A673 (cell line): ENCODE results near the gene CCDC40. TPM values are rescaled to one million over a fixed set of nuclear protein-coding genes. Genes with fewer than 3 reads are reported as not detected.

ENCODE experiments used
- BruUV-seq: library from RNA; stranded (reverse); fragments of 400-500 nt; replicated peaks from 2 replicates; lab custom pipeline; 2021; lab: Mats Ljungman, UMichigan
- CTCF ChIA-PET: fragments of 300-600 bp; sonication (Branson Sonifier 250); formaldehyde crosslinking; loops from one replicate; lab custom pipeline; 2022; ENCODE audit warnings: antibody characterized with exemption; lab: Charles Lee
- POLR2A ChIA-PET: fragments of 300-600 bp; sonication (Branson Sonifier 250); formaldehyde crosslinking; loops from one replicate; lab custom pipeline; 2022; ENCODE audit warnings: antibody characterized with exemption; ENCODE audit not compliant: low non-redundant PET; lab: Charles Lee
- DNase-seq: peaks from one replicate; pipeline ENCODE4 v3.0.0-alpha.2; 2015; ENCODE audit warnings: low spot score
- H3K27ac ChIP-seq: fragments of 200-600 bp; sonication (generic); 2 replicates; pipeline ENCODE4 v1.5.1; 2016; ENCODE audit warnings: mixed run types, low read depth, mild to moderate bottlenecking, mixed read lengths, antibody characterized with exemption, low read length; ENCODE audit not compliant: poor library complexity, severe bottlenecking
- H3K27me3 ChIP-seq: fragments of 200-600 bp; sonication (generic); replicated peaks from 2 replicates; pipeline ENCODE4 v1.6.1; 2017; ENCODE audit warnings: mixed run types, low read depth, mild to moderate bottlenecking, mixed read lengths, antibody characterized with exemption, low read length; ENCODE audit not compliant: insufficient read depth, poor library complexity
- H3K36me3 ChIP-seq: fragments of 200-600 bp; sonication (generic); 2 replicates; pipeline ENCODE4 v1.6.1; 2016; ENCODE audit warnings: mixed run types, mild to moderate bottlenecking, mixed read lengths, antibody characterized with exemption, low read length; ENCODE audit not compliant: insufficient read depth, poor library complexity, severe bottlenecking
- H3K4me1 ChIP-seq: fragments of 200-600 bp; sonication (generic); 2 replicates; pipeline ENCODE4 v1.6.1; 2017; ENCODE audit warnings: mixed run types, mild to moderate bottlenecking, mixed read lengths, antibody characterized with exemption, low read length; ENCODE audit not compliant: insufficient read depth, poor library complexity, severe bottlenecking
- H3K4me3 ChIP-seq: fragments of 200-600 bp; sonication (generic); 2 replicates; pipeline ENCODE4 v1.5.1; 2016; ENCODE audit warnings: low read depth, mixed run types, mild to moderate bottlenecking, mixed read lengths, low read length; ENCODE audit not compliant: poor library complexity, severe bottlenecking
- H3K9me3 ChIP-seq: fragments of 200-600 bp; sonication (generic); 2 replicates; pipeline ENCODE4 v1.6.1; 2016; ENCODE audit warnings: mixed run types, low read depth, mild to moderate bottlenecking, mixed read lengths, antibody characterized with exemption, low read length; ENCODE audit not compliant: poor library complexity, severe bottlenecking
- CTCF ChIP-seq: fragments of 300-800, 200-600 bp; sonication (generic); conservative IDR thresholded peaks from 2 replicates; pipeline ENCODE4 v1.5.1; 2017; ENCODE audit warnings: low read depth, mild to moderate bottlenecking, antibody characterized with exemption, low read length, moderate library complexity, mixed read lengths
- EZH2 ChIP-seq: fragments of 200-600 bp; sonication (generic); IDR thresholded peaks from 2 replicates; pipeline ENCODE4 v1.6.1; 2017; ENCODE audit warnings: borderline replicate concordance, low read depth, mild to moderate bottlenecking, mixed read lengths, antibody characterized with exemption, low read length; ENCODE audit not compliant: poor library complexity, severe bottlenecking
- intact Hi-C: fragments of 100-400 bp; cut with micrococcal nuclease; formaldehyde crosslinking; loops from one replicate; pipeline ENCODE4 v1.10.0; 2022; ENCODE audit not compliant: unreplicated experiment
- total RNA-seq: library from RNA; stranded (reverse); gene quantifications from 2 replicates; pipeline ENCODE4 v1.2.3, GENCODE V29; 2021

Gene CCDC40
- total RNA-seq, 1 experiment from 2014 or later, result 3.5 TPM

- no peak for DNase-seq
- H3K36me3 ChIP-seq, result no peaks in the 10 kb centered on the region
- no peaks in the 10 kb centered on the region for H3K27me3 ChIP-seq
- H3K9me3 ChIP-seq, result no peaks in the 10 kb centered on the region
- TF ChIP-seq EZH2, result no peak
- no peak for TF ChIP-seq CTCF
- H3K27ac ChIP-seq, result no peak overlapping the region
- POLR2A ChIA-PET, result no interaction called here
- BruUV-seq, result no TSS peak
- no peak overlapping the region for H3K4me3 ChIP-seq
- peaks cover 47% of the 10 kb centered on the region for H3K4me1 ChIP-seq
- intact Hi-C loops, result loop anchor here (5.0 kb wide), 1 partner anchor 202 kb away; no protein-coding TSS in a partner anchor
- CTCF ChIA-PET, result interaction anchor here (0.7 kb wide), 1 partner anchor 242 kb away, joined by 5 read pairs; no protein-coding TSS in a partner anchor
Measured at GRCh38 chr17:79994602-79995001, 41.8 kb upstream of the CCDC40 start.

- no peaks in the 10 kb centered on the region for H3K36me3 ChIP-seq
- POLR2A ChIA-PET, result no interaction called here
- DNase-seq, result no peak
- no peak overlapping the region for H3K4me3 ChIP-seq
- H3K27me3 ChIP-seq, result no peaks in the 10 kb centered on the region
- H3K9me3 ChIP-seq, result no peaks in the 10 kb centered on the region
- CTCF ChIA-PET, result no interaction called here
- intact Hi-C loops, result no loop called here
- H3K4me1 ChIP-seq, result peaks cover 47% of the 10 kb centered on the region
- TF ChIP-seq CTCF, result no peak
- TF ChIP-seq EZH2, result no peak
- no peak overlapping the region for H3K27ac ChIP-seq
- no TSS peak for BruUV-seq
Measured at GRCh38 chr17:79995696-79996095, 40.7 kb upstream of the CCDC40 start.

- intact Hi-C loops, result no loop called here
- POLR2A ChIA-PET, result no interaction called here
- no TSS peak for BruUV-seq
- DNase-seq, result no peak
- CTCF ChIA-PET, result interaction anchor here (1.3 kb wide), 1 partner anchor 12 kb away, joined by 11 read pairs; no protein-coding TSS in a partner anchor
- Histone ChIP-seq H3K9me3 (no peaks in the 10 kb centered on the region), H3K4me1 (peaks cover 43% of the 10 kb centered on the region), H3K27me3 (no peaks in the 10 kb centered on the region), H3K4me3 (no peak overlapping the region), H3K36me3 (no peaks in the 10 kb centered on the region), H3K27ac (peak overlapping the region; percentile 80)
- TF ChIP-seq EZH2, result no peak
- TF ChIP-seq CTCF, result no peak
Measured at GRCh38 chr17:79996291-79996690, 40.2 kb upstream of the CCDC40 start.
